NCI-H1417 (cell line): ENCODE data around the gene DOCK9.

Experiments used
- DNase-seq, 3 experiments: peaks; one replicate each; lab custom pipeline; 2025; lab: John Stamatoyannopoulos, UW

Gene DOCK9

DNA sequence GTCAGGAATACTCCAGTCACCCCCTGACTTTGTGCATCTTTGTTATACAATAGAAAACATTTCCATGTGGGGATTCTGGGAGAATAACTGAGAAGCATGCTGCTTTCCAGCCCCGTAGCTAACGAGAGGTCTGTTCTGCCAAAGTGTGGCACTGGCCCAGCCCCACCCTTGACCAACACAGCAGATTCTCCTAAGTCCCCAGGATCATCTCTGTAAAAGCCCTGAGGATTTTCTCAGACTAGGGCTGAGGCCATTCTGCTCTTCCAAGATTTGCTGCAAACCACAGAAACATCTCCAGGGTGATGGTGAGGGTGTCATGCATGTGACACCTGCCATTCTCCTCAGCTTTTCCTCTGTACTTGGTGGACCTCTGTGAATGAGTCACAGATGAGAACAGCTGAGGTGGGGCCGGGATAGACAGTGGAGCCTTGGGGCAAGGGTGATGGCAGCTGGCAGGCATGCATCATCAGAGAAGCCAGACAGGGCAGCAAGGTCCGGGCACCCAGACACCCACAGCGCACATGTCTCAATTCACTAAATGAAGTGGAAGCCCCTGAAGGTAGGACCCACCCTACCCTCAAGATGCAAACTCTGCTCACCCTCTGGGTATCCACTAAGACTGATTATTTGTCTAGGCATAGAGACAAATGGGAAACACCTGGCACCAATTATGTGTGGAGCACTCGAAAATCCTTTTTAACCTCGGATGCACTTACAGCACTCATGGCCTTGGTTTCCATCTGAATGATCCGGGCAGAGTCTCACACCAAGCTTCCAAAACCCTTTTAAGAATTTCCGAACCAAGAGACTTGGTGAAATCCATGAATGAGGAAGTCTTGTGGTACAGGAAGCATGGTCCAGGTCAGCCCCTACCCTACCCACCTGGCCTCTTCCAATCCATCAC lies 20.1 kb upstream of the DOCK9 start:
- DNase-seq, result peak in 2 of 3 experiments; percentile 25 to 68

DNA sequence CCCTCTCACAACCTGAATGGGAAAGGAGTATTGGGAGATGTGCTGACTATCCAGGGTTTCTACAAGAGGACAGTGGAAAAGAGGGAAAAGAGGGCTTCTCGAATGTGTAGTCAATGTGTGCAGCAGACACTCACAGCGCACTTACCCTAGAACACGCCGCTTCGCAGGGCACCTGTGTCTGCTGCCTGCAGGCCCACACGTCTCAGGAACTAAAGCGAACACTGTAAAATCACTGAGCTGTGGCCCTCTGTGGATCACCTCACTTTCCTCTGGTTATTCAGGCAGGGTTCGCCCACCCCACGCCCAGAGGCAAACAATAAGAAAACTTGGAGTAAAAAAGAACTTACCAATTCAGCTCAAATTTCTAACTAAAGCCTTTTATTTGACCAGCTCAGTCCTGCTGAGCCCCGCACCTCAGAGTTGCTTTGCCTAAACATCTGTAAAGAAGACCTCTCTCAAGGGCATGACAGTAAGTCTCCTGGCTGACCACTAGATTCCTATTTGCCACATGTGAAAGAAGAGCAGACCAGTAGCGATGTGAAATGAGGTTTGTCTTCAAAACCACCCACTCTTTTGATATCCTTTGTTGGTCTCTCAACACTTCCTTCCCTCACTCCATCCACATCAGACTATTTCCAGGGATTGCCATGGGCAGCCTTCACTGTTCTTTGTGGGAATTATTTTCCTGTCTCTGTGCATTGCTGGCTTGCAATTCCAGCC lies 19.3 kb upstream of the DOCK9 start:
- no peak for DNase-seq

DNA sequence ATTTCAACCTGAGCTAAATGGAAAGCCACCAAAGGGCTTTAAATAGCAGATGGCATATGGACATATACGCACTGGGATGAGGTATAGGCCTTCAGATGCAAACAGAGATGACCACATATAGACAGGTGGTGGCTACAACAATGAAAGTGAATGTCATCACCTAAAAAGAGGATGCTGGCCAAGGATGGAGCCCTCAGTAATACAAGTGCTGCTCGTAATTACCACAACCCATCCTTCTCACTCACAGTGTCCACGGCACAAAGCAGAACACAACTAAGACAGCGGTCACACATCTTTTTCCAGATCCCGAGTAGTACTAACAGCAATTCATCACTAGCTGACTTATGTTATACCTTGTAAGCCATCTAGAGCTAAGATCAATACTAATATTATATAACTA lies 18.2 kb upstream of the DOCK9 start:
- DNase-seq, result no peak

DNA sequence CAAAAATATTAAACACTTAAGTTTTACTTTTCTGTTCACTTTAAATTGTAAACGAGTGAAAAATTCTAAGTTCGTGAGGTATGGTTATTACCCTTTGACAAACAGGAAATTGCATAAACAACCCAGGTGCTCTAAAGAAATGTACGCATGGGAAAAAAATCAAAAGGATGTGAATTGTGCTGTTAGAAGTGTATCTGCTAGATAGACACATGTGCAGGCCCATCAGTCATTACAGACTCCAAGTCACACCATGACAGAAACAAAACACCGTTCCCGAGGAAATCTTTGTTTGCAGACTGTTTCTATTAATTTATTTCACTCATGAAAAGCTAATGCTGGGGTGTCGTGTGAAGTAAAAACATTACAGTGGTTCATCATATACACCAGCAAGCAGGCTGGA lies 17.0 kb upstream of the DOCK9 start:
- peak in 2 of 3 experiments; percentile 22 to 68 for DNase-seq

DNA sequence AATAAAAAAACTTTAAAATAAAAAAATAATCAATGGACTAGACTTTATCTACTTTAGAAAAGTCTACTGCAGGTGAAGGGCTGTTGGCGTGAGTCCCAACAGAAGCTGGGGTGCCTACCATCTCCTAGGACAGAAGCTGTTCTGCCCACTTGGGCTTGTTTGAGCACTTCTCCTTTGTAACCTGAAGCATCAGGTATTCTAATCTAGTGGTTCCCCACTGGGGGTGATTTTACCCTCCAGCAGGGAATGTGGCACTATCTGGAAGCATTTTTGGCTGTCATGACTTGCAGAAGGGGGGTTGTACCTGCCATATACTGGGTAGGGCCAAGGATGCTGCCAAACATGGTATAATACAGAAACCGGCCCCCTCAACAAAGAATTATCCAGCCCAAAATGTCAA lies 16.2 kb upstream of the DOCK9 start:
- DNase-seq, result peak in 1 of 3 experiments; percentile 41

DNA sequence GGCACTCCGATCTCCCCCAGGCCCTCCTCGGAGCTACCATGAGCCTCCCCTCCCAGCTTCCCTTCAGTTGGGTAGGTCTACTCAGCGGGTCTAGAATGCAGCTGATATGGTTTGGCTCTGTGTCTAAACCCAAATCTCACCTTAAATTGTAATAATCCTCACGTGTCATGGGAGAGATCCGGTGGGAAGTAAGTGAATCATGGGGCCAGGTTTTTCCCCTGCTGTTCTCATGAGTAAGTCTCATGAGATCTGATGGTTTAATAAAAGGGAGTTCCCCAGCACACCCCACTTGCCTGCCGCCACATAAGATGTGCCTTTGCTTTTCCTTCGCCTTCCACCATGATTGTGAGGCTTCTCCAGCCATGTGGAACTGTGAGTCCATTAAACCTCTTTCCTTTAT lies 14.5 kb upstream of the DOCK9 start:
- no peak for DNase-seq

DNA sequence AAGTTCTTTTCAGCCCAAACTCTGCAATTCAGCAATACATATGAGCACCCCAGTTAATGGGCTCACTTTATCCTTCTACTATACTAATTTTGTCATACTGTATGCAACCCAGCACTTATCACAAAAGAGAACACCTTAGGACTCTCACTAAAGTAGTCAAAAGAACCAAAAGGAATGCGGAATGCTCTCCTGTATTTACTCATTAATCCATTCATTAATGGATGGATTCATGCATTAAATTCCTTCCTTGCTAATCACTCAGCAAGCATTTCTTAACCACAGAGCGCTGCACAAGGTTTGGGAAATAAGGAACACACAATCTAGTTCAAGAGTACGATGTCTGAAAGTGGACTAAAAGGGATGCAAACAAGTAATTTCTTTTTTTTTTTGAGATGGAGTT lies 12.8 kb upstream of the DOCK9 start:
- DNase-seq, result no peak

DNA sequence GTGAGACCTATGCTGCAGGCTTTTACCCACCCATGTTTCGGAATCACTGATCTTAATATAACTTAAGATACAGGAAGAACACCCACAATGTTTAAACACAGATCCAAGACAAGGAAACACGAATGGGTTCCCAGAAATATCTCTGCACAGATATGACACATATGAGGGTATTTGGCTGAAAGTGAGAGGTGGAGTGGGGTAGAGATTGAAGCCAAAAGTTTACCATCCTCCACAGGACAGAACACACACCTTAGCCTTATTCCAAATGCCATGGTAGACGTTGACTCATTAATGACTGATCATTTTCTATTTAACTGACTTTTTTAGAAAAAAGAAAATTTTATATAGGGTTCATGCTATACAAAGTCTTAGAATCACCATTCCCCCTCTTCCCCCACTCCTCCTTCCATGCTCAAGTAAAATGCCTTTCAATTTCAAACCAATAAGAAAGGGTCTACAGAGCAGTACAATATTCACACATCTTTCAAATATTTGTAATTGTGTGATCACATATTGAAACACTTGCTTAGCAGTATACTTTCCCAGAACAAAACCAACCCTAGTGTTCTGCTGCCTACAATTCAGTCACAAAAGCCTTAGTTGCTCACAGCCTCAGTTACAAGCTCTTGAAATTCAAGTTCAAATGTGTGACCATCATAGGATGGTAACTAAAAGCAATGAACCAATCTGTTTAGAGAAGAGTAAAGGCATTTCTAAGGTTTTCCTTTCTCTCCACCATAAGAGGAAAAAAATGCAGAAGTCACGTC lies 11.8 kb upstream of the DOCK9 start:
- DNase-seq, result no peak

DNA sequence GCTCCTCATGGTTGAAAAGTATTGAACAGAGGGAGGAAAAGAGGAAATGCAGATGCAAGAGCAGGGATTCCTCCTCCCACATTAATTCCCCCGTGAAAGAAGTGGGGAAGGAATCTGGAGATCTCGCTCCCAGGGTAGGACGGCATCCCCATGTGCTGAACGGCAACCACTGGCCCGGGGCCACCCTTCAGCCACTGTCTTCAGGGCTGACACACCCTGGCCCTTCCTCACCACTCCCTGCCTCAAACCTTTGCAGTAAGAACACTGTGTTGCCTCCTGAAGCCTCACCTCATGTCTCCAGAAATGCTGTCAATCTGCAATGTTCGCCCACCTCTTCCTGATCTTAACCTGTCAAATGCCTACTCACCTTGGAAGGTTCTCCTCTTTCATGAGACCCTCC lies 10.9 kb upstream of the DOCK9 start:
- no peak for DNase-seq

DNA sequence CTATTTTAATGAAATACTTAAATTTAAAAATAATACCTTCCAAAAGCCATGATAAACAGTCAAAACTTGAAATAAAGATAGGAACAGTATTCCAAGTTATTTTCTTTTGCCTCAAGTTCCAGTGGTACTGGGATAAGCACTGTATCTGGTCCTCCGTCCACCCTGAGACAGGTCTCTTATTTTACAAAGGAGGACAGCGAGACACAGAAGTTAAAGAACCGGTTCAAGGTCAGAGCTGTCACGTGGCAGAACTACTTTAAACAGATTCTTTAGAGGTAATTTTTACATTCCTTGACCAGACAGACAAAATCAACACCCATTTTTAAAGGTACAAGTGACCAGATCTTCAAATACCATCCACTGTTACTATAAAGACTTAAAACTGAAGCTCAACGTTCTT lies 10.4 kb upstream of the DOCK9 start:
- no peak for DNase-seq

DNA sequence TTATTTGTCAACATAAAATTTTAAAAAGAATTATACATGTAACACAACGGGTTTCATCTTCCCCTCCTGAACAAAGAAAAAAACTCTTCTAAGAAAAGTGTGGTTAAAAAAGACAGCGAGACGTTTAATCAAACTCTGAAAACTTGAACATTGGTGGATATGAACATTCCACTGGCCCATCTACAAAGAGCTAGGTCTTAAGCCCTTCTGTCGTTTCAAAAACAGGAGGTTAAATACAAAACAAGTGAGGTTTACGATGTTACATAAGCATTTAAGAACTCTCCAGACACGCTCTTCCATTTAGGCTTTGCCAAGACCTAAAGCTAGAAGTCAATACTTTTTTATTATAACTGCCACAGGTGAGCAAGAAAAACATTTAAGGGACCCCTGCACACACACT lies 9.4 kb upstream of the DOCK9 start:
- DNase-seq, result no peak

DNA sequence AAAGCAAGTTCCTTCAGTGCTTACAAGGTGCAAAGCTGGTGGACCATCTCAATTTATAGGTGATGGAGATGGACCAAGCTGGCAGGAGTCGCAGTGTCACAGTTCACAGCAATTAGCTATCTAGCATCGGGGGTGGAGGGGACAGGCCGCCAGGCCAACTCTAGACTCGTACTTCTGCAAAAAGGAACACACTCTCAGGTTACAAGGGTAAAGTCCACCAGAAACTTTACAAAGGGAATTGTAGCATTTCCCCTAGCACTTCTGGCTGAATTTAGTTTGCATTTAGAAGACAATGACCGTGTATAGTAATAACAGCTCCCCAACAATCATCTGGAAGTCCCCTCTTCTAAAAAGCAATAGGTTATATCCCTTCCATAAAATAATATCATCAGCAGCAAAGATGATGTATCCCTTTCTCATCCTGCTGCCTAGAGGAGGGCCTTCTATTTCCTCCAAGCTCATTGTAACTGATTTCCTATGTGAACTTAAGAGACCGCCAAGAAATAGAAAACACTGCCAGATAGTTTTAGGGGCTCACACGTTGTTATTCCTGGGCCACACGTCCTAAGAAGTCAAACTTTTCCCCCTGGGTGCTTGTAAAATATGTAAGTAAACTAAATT lies 8.5 kb upstream of the DOCK9 start:
- DNase-seq, result no peak

DNA sequence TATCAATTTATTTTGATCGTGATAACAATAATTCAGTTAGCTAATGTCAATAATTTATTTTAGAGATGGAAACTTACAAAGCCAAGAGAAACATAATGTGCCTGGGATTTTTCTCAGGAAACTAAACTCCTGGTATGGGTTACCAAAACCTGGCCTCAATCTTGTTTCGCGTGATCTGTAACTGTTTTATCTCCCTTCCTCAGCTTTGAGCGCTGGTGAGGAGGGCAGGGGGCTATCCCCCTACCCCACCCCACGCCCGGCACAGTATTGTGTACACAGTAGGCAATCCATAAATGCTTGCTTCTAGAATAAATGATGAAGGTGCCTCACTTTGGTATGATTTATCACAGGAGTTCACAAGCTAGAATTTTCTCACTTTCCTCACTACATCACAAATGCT lies 7.7 kb upstream of the DOCK9 start:
- DNase-seq, result no peak

DNA sequence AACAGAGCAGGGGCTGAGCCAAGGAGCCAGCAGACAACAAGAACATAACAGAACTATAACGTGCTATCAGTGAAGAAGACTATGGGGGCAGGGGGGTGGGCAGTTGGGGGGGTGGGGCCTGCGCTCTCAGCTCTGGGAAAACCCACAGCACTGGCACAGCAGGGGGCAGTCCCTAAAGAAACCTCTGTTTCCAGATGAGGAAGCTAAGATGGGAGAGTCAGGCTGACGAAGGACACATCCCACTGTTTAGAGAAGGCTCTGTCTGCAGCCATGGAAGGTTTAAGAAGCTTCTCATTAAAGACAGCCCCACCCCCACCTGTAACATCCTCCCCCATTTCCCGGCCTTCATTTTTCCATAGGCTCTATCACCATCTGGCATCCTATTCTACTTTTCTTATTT lies 7.1 kb upstream of the DOCK9 start:
- DNase-seq, result no peak

DNA sequence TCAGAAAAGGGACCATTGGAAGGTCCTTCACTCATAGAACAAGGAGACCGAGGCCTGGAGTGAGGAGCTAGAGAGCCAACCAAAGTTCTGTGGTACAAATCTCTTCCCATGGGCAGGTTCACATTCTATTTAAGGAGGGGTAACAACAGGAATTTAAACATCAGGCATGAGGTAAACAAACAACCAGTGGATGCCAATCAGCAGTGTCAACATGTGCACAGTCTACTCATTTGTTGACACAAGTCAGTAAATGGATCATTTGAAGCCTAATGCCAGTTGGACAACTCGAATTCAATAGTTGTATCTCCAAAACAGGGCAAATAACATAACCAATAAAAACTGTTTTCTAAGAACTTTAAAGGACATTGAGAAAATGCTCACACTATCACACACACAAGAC lies 6.3 kb upstream of the DOCK9 start:
- peak in 1 of 3 experiments; percentile 48 for DNase-seq

DNA sequence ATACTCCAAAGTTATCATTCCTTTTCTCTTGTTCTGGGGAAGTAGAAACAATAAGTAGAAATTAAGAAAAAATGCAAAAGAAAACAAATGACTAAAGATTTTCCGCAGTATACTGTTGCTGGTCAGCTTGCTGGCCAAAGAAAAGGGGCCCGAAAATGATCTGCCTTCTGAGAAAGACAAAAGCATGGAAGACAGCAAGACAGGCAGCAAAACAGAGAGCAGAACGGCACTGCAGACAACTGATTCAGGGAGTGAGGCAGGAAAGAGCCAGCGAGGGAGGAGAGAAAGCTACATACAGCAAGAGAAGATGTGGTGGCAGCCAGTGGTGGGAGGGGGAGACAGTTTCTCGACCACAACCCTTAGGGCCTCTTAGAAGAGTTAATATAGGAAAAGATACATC lies 5.3 kb upstream of the DOCK9 start:
- DNase-seq, result no peak

DNA sequence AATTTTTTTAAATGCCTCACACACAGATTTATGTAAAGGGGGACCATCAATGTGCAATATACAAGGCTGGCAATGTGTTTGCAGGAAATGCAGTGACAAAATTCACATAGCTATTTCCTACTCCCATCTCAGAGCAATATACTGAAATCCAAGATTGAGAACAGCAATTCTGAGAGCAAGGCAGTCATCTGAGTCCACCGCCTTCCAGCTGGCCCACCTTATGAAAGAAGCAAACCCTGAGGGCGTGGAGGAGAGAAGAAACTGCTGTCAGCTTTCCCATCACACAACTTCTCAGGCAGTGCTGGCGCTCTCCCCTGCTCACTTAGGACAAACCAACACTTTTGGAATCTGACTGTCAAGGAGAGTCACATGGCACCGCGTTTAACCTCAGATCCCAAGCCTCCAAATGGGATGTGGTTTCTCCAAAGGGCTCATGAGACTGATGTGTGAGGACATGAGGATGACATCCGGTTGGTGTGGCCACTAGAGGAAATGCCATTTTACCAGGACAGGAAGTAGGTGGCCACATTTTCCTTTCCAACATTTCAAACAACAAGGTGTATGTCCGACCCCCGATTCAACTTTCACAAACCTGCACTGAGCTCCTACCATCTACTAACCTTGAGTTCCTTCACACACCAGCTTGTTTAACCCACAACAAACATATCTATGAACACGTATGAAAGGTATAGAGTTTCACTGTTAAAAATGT lies 3.7 kb upstream of the DOCK9 start:
- DNase-seq, result no peak

DNA sequence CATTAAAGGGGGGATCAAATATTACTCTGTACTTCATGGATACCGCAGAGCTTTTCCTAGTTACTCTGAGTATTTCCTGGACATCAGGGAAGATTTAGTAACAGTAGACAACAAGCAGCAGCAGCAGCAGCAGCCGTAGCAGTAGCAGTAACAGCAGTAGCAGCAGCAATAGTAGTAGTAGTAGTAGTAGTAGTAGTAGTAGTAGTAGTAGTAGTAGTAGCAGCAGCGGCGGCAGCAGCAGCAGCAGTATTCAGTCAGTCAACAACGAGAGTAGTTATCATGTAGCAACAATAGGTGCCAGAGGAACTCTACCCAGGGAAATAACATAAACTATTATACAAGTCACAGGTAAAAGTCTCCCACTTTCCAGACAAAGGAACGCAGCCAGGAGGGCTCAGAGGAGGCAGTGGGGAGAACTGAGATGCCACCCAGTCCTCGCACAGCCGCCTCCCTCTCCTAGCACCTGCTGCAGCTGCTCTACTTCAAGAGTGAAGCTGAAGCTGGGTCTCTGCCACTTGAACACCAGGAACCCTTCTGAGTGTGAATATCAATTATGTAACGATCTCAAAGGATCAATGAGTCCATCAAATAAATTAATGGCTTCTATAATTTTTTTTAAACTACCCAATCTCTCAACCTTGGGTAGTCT lies 1.3 kb upstream of the DOCK9 start:
- peak; percentile 43 to 78 (median 60) for DNase-seq

DNA sequence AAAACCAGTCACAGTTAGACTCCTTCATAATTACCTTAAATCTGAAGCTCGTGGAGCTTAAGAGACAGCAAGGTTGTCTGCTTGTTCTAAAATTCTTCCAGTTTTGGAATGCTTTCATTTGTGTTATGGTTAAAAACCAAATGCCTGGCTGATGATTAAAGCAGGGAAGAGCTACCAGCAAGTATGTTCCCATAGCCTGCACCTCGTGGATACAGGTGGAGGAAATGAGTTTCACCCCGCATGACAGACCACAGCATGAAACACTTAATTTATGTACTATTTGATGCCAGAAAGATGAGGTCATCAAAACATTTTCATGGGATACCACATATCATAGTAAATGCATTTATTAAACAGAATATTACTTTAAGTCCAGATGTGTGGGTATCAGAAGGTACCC lies 416 bp upstream of the DOCK9 start:
- DNase-seq, result peak in 1 of 3 experiments; percentile 58

DNA sequence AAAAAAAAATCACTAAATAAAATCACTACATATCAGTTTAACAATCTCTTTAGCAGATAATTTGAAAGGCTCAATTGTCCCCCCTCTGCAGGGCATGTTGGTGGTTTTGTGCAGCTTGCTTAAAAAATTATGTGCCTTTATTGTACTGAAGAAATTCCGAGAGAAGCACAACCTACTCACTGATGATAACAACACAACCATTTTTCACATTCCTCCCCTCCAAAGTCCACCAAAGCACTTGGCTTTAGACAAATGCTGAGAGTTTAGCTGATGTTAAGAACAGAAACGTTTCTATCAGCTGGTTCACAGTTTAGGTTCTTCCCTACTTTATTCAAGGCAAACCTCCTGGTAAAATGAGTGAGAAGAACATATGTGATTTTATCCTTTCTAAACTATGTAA lies 923 bp downstream of the DOCK9 start:
- peak in 1 of 3 experiments; percentile 52 for DNase-seq

DNA sequence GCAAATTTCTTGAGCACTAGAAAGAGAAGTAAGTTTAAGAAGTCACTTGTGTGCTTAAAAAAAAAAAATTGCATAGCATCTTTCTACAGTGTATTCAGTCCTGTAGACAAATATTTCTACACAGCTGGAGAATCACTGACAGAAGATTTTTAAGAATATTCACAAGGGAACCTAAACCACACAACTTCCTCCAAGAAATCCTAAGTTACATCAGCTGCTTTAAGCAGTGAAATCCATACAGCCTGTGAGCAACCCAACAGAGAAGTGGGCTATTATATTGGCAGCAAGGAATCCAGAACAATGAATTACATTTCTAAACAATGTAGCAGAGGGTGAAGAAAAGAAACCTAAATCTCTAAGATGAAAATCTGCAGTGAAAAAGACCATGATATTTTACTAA lies 1.5 kb downstream of the DOCK9 start:
- DNase-seq, result peak in 1 of 3 experiments; percentile 48
